GM23338 (cell line): ENCODE measurements around the gene ATG2A. TPM values are rescaled to one million over a fixed set of nuclear protein-coding genes. Genes with fewer than 3 reads are reported as not detected.
A peak's percentile ranks its signal among the peaks of the same experiment; 100 is the strongest.

Experiments used
- ATAC-seq: fragments of 200-7000 bp; cut with Tn5 transposase; 3 replicates; pipeline ENCODE4 v1.9.1; 2020
- DNase-seq: peaks from one replicate; pipeline ENCODE4 v3.0.0-alpha.2; 2015; ENCODE audit warnings: low spot score
- H2AFZ ChIP-seq: fragments of 200-600 bp; sonication (generic); 2 replicates; pipeline ENCODE4 v1.8.0; 2016; ENCODE audit warnings: antibody characterized with exemption, mild to moderate bottlenecking, moderate library complexity
- H3F3A ChIP-seq: fragments of 200-600 bp; sonication (generic); replicated peaks from 2 replicates; pipeline ENCODE4 v1.8.0; 2017; ENCODE audit warnings: antibody characterized with exemption, mixed run types, low read depth
- H3K27ac ChIP-seq: fragments of 200-600 bp; sonication (generic); 2 replicates; pipeline ENCODE4 v1.6.1; 2016; ENCODE audit warnings: low read depth
- H3K27me3 ChIP-seq: fragments of 200-600 bp; sonication (generic); 2 replicates; pipeline ENCODE4 v1.8.0; 2016; ENCODE audit warnings: mild to moderate bottlenecking, mixed run types, moderate library complexity; ENCODE audit not compliant: insufficient read depth
- H3K36me3 ChIP-seq: fragments of 200-600 bp; sonication (generic); 2 replicates; pipeline ENCODE4 v1.8.0; 2016; ENCODE audit warnings: mild to moderate bottlenecking; ENCODE audit not compliant: insufficient read depth
- H3K4me1 ChIP-seq: fragments of 200-600 bp; sonication (generic); 2 replicates; pipeline ENCODE4 v1.8.0; 2016; ENCODE audit warnings: mild to moderate bottlenecking, moderate library complexity; ENCODE audit not compliant: insufficient read depth
- H3K4me2 ChIP-seq: fragments of 200-600 bp; sonication (generic); 2 replicates; pipeline ENCODE4 v1.7.1; 2017; ENCODE audit warnings: mixed run types
- H3K4me3 ChIP-seq: fragments of 200-600 bp; sonication (generic); 2 replicates; pipeline ENCODE4 v1.6.1; 2016; ENCODE audit warnings: mixed run types
- H3K79me2 ChIP-seq: fragments of 200-600 bp; sonication (generic); replicated peaks from 2 replicates; pipeline ENCODE4 v1.8.0; 2017; ENCODE audit warnings: mild to moderate bottlenecking; ENCODE audit not compliant: insufficient read depth
- H3K9me2 ChIP-seq: fragments of 200-600 bp; sonication (generic); 2 replicates; pipeline ENCODE4 v1.8.0; 2017; ENCODE audit not compliant: insufficient read depth
- H4K20me1 ChIP-seq: fragments of 200-600 bp; sonication (generic); replicated peaks from 2 replicates; pipeline ENCODE4 v1.8.0; 2017; ENCODE audit warnings: mild to moderate bottlenecking; ENCODE audit not compliant: insufficient read depth
- H3K27ac Mint-ChIP-seq: 2 replicates; pipeline ENCODE4 v1.8.0; 2020; ENCODE audit warnings: inconsistent platforms, mild to moderate bottlenecking, moderate library complexity, mixed read lengths
- H3K27me3 Mint-ChIP-seq: 3 replicates; pipeline ENCODE4 v1.8.0; 2022; ENCODE audit warnings: low read depth, mild to moderate bottlenecking, moderate library complexity, mixed read lengths, inconsistent platforms; ENCODE audit not compliant: insufficient read depth, poor library complexity
- H3K36me3 Mint-ChIP-seq: 3 replicates; pipeline ENCODE4 v1.8.0; 2021; ENCODE audit warnings: low read depth, mild to moderate bottlenecking, inconsistent platforms, moderate library complexity, mixed read lengths
- H3K4me1 Mint-ChIP-seq: 3 replicates; pipeline ENCODE4 v1.8.0; 2020; ENCODE audit warnings: mild to moderate bottlenecking, inconsistent platforms, mixed read lengths
- H3K4me3 Mint-ChIP-seq: 3 replicates; pipeline ENCODE4 v1.8.0; 2021; ENCODE audit warnings: moderate library complexity, mild to moderate bottlenecking, inconsistent platforms, mixed read lengths
- H3K9me3 Mint-ChIP-seq: 3 replicates; pipeline ENCODE4 v1.8.0; 2020; ENCODE audit warnings: moderate library complexity, mild to moderate bottlenecking, inconsistent platforms, mixed read lengths
- CREB1 ChIP-seq: fragments of 250-450 bp; sonication (Bioruptor Pico); IDR thresholded peaks from 2 replicates; pipeline ENCODE4 v1.5.0; 2020; ENCODE audit warnings: low read depth, mild to moderate bottlenecking, moderate library complexity
- CTCF ChIP-seq, 2 experiments: fragments of 200-600 bp in 1 of 2; sonication (generic) in 1 of 2; conservative IDR thresholded peaks; 2 replicates each; pipeline versions ENCODE4 v1.5.1 to v1.6.1; 2016 to 2017; ENCODE audit warnings: antibody characterized with exemption in 2 of 2, low read depth in 2 of 2, mild to moderate bottlenecking in 2 of 2, moderate library complexity in 1 of 2
- ETS1 ChIP-seq: IDR thresholded peaks from 2 replicates; pipeline ENCODE4 v1.6.1; 2016; ENCODE audit warnings: antibody characterized with exemption
- EZH2phosphoT487 ChIP-seq: fragments of 200-600 bp; sonication (generic); IDR thresholded peaks from one replicate; pipeline ENCODE4 v1.8.1; 2018; ENCODE audit warnings: antibody characterized with exemption; ENCODE audit not compliant: unreplicated experiment
- REST ChIP-seq: IDR thresholded peaks from one replicate; pipeline ENCODE4 v1.6.1; 2018; ENCODE audit warnings: antibody characterized with exemption; ENCODE audit not compliant: unreplicated experiment
- STAT1 ChIP-seq: IDR thresholded peaks from one replicate; pipeline ENCODE4 v1.6.1; 2016; ENCODE audit warnings: antibody characterized with exemption; ENCODE audit not compliant: unreplicated experiment
- ZNF331 ChIP-seq: fragments of 250-450 bp; sonication (Bioruptor Pico); IDR thresholded peaks from 2 replicates; pipeline ENCODE4 v1.5.0; 2020; ENCODE audit warnings: low read depth, mild to moderate bottlenecking, moderate library complexity
- ZNF462 ChIP-seq: fragments of 250-450 bp; sonication (Bioruptor Pico); IDR thresholded peaks from 2 replicates; pipeline ENCODE4 v1.5.0; 2020; ENCODE audit warnings: mild to moderate bottlenecking, moderate library complexity
- polyA plus RNA-seq: library from polyadenylated mRNA; unstranded; fragments of >200 nt; fragmentation: Nextera tagmentation; extraction: Ambion mirVana; gene quantifications from 2 replicates; pipeline ENCODE4 v1.2.1, GENCODE V29; 2016
- total RNA-seq: library from RNA; depleted of rRNA; stranded (reverse); fragments of >200 nt; shearing (Covaris generic); gene quantifications from 2 replicates; pipeline ENCODE4 v1.2.3, GENCODE V29; 2014

ATG2A gene
- total and polyA plus RNA-seq, 2 experiments from 2014 or later: 8.7 to 31.7 TPM

DNA sequence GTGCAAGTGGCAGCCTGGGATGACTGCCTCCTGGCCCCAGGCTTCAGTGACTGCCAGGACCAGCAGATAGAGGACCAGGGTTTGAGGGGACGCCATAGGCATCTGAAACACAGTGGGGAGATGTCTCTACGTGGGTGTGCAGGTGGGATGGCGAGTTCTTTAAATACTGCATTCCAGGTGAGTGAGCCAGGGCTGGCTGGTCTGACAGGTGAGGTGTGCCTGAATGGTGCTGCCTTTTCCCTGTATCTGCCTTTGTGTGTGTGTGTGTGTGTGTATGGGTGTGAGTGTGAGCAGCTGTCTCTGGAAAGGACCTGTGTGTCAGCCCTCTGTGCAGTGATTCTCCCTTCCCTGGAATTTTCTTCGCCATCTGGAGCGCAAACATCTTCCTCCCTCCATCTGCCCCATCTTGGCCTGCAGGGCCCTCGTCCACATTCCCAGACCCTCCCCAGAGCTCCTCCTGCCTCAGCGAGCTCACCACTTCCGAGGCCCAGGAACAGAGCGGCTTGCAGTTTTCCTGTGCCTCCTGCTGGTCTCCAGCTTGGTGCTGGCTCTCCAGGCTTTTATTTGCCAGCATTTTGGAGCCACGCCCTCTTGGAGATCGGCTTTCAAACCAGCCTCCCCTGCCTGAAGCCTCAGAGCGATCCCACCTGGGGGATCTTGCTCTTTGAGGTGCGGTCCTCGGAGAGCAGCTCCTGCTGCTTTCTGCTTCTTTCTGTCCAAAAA lies 18.5 kb upstream of the ATG2A start, which contains the start of gene GPHA2 (continued):
- TF ChIP-seq ZNF462 (CRISPR knock-in tag) (no peak), ETS1 (no peak), ZNF331 (CRISPR knock-in tag) (no peak), CREB1 (CRISPR knock-in tag) (no peak)

DNA sequence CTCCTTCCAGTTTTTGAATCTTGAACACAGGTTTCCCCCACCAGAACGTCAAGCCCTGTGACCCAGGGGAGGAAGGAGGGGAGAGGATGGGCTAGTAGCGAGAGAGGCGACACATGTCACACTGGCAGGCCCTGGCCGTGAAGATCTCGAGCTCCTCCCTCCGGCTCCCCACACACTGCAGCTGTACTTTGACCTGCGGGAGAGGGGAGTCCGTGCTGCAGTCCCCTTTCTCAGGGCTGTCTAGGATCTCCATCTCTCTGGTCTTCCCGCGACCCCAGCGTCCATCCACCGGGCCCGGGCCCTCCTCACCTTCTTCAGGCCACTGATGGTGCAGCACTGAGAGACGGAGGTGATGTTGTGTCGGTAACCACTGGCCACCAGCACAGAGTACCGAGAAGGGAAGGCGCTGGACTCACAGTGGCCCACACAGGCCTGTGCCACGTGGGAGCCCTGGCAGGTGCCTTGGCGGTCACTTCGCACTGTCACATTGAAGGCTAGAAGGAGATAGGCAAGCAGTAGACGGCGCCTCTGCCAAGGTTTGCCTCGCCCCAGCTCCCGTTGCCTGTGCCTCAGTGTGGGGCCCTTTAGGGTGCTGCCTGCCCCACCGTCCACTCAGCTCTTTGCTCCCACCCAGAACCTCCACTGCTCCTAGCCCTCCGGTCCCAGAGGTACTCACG lies 17.8 kb upstream of the ATG2A start:
- DNase-seq (peak; percentile 40), ATAC-seq (peak; percentile 45)
- H3K4me2 ChIP-seq: peak overlapping the region; percentile 54; the same call in 1 of the 2 replicates

More for the DNA sequence above, 17.8 kb upstream of the ATG2A start:
- H3F3A ChIP-seq: no peaks in the 10 kb centered on the region
- no peaks in the 10 kb centered on the region for H3K27me3 ChIP-seq
- TF ChIP-seq EZH2phosphoT487: no peak
- no peak for TF ChIP-seq ETS1
- TF ChIP-seq CTCF (conservative IDR thresholded peaks at IDR 0.05; ENCODE audit: low read depth in 2 of 2): peak in 1 of 2 experiments; percentile 25; a peak in 1 of 4 replicates
- TF ChIP-seq REST: no peak
- no peak for TF ChIP-seq STAT1
- no peak overlapping the region for H3K27ac ChIP-seq
- H3K4me3 ChIP-seq: no peak overlapping the region
- Mint-ChIP-seq H3K4me3 (no peak overlapping the region; the same call in 2 of the 3 replicates), H3K36me3 (no peaks in the 10 kb centered on the region), H3K27me3 (peaks cover 12% of the 10 kb centered on the region), H3K4me1 (peaks cover 29% of the 10 kb centered on the region), H3K27ac (no peak overlapping the region), H3K9me3 (no peaks in the 10 kb centered on the region)
- H3K4me1 ChIP-seq: peaks cover 7% of the 10 kb centered on the region; the same call in 1 of the 2 replicates
- no peak overlapping the region for H2AFZ ChIP-seq
- H3K36me3 ChIP-seq: no peaks in the 10 kb centered on the region
- H3K79me2 ChIP-seq: no peaks in the 10 kb centered on the region
- H3K9me2 ChIP-seq: no peaks in the 10 kb centered on the region
- no peaks in the 10 kb centered on the region for H4K20me1 ChIP-seq
